MM.1S (cell line): Measurements from ENCODE around the gene MEGF10.
A peak's percentile ranks its signal among the peaks of the same experiment; 100 is the strongest.

Experiments used
- DNase-seq: peaks from one replicate; pipeline ENCODE4 v3.0.0-alpha.2; 2015
- H2AFZ ChIP-seq: fragments of 300-600 bp; sonication (generic); 2 replicates; pipeline ENCODE4 v1.6.0; 2016; ENCODE audit warnings: antibody characterized with exemption, low read length
- H3F3A ChIP-seq: fragments of 300-600 bp; sonication (generic); 2 replicates; pipeline ENCODE4 v1.6.1; 2016; ENCODE audit warnings: mild to moderate bottlenecking, antibody characterized with exemption, low read length, moderate library complexity, mixed read lengths; ENCODE audit not compliant: insufficient read depth
- H3K27ac ChIP-seq: fragments of 300-600 bp; sonication (generic); 2 replicates; pipeline ENCODE4 v1.5.1; 2016; ENCODE audit warnings: mild to moderate bottlenecking, low read length
- H3K27me3 ChIP-seq: fragments of 300-600 bp; sonication (generic); replicated peaks from 2 replicates; pipeline ENCODE4 v1.6.0; 2016; ENCODE audit warnings: low read length; ENCODE audit not compliant: insufficient read depth
- H3K36me3 ChIP-seq: fragments of 300-600 bp; sonication (generic); replicated peaks from 2 replicates; pipeline ENCODE4 v1.6.1; 2016; ENCODE audit warnings: mild to moderate bottlenecking, low read length, mixed read lengths; ENCODE audit not compliant: insufficient read depth
- H3K4me1 ChIP-seq: fragments of 300-600 bp; sonication (generic); 2 replicates; pipeline ENCODE4 v1.6.1; 2016; ENCODE audit warnings: low read length, mixed read lengths
- H3K4me2 ChIP-seq: fragments of 300-600 bp; sonication (generic); 2 replicates; pipeline ENCODE4 v1.6.0; 2016; ENCODE audit warnings: low read depth, low read length
- H3K4me3 ChIP-seq: fragments of 300-600 bp; sonication (generic); 2 replicates; pipeline ENCODE4 v1.5.1; 2016; ENCODE audit warnings: low read length, mixed read lengths
- H3K79me2 ChIP-seq: fragments of 300-600 bp; sonication (generic); 2 replicates; pipeline ENCODE4 v1.6.1; 2016; ENCODE audit warnings: mixed run types, low read length, mixed read lengths
- H3K9ac ChIP-seq: fragments of 300-600 bp; sonication (generic); 2 replicates; pipeline ENCODE4 v1.6.1; 2016; ENCODE audit warnings: low read length, mixed read lengths
- H3K9me2 ChIP-seq: fragments of 300-600 bp; sonication (generic); replicated peaks from 2 replicates; pipeline ENCODE4 v1.6.1; 2016; ENCODE audit warnings: mild to moderate bottlenecking, low read length, mixed read lengths; ENCODE audit not compliant: insufficient read depth
- H3K9me3 ChIP-seq: fragments of 300-600 bp; sonication (generic); replicated peaks from 2 replicates; pipeline ENCODE4 v1.6.1; 2016; ENCODE audit warnings: mild to moderate bottlenecking, low read length, mixed read lengths; ENCODE audit not compliant: insufficient read depth
- H4K20me1 ChIP-seq: fragments of 300-600 bp; sonication (generic); 2 replicates; pipeline ENCODE4 v1.6.1; 2016; ENCODE audit warnings: mild to moderate bottlenecking, low read length, moderate library complexity, mixed read lengths; ENCODE audit not compliant: insufficient read depth
- CTCF ChIP-seq: fragments of 300-600 bp; sonication (generic); IDR thresholded peaks from 2 replicates; pipeline ENCODE4 v1.5.1; 2016; ENCODE audit warnings: antibody characterized with exemption, low read length, mixed read lengths
- EZH2 ChIP-seq: fragments of 300-600 bp; sonication (generic); optimal IDR thresholded peaks from 2 replicates; pipeline ENCODE3; 2017; ENCODE audit warnings: low read depth, mild to moderate bottlenecking, antibody characterized with exemption, low read length, mixed read lengths
- EZH2phosphoT487 ChIP-seq: fragments of 300-600 bp; sonication (generic); IDR thresholded peaks from 2 replicates; pipeline ENCODE4 v1.6.1; 2018; ENCODE audit warnings: antibody characterized with exemption, low read length

The MEGF10 gene

GRCh38 chr5:127406326-127407121 lies 115.9 kb downstream of the MEGF10 start:
- no peak overlapping the region for H3K9ac ChIP-seq
- no peaks in the 10 kb centered on the region for H3K79me2 ChIP-seq
- H3K9me3 ChIP-seq, result no peaks in the 10 kb centered on the region
- H3K27me3 ChIP-seq, result no peaks in the 10 kb centered on the region
- no peak overlapping the region for H3K4me2 ChIP-seq
- H3K36me3 ChIP-seq, result no peaks in the 10 kb centered on the region
- no peak overlapping the region for H2AFZ ChIP-seq
- DNase-seq, result no peak
- H3K27ac ChIP-seq, result no peak overlapping the region
- no peak for TF ChIP-seq CTCF
- TF ChIP-seq EZH2phosphoT487, result no peak
- TF ChIP-seq EZH2, result no peak
- H4K20me1 ChIP-seq, result no peaks in the 10 kb centered on the region
- H3K4me3 ChIP-seq, result no peak overlapping the region
- no peaks in the 10 kb centered on the region for H3K9me2 ChIP-seq
- H3F3A ChIP-seq, result 0 out of 2 replicates have a peak, but pooled peaks cover 4% of the 10 kb centered on the region
- peaks cover 24% of the 10 kb centered on the region for H3K4me1 ChIP-seq

GRCh38 chr5:127409246-127409917 lies 118.8 kb downstream of the MEGF10 start:
- H3K9ac ChIP-seq, result no peak overlapping the region
- H3K27me3 ChIP-seq, result no peaks in the 10 kb centered on the region
- H3F3A ChIP-seq, result 0 out of 2 replicates have a peak, but pooled peaks cover 4% of the 10 kb centered on the region
- H3K4me1 ChIP-seq, result peaks cover 23% of the 10 kb centered on the region
- no peaks in the 10 kb centered on the region for H3K9me2 ChIP-seq
- H3K4me3 ChIP-seq, result no peak overlapping the region
- TF ChIP-seq EZH2phosphoT487, result no peak
- TF ChIP-seq EZH2, result no peak
- TF ChIP-seq CTCF, result no peak
- 0 out of 2 replicates have a peak overlapping the region, but pooled peaks have one; percentile 1 for H2AFZ ChIP-seq
- no peaks in the 10 kb centered on the region for H3K36me3 ChIP-seq
- H3K4me2 ChIP-seq, result peak overlapping the region; percentile 31; the same call in 1 of the 2 replicates
- H3K79me2 ChIP-seq, result no peaks in the 10 kb centered on the region
- no peaks in the 10 kb centered on the region for H3K9me3 ChIP-seq
- H3K27ac ChIP-seq, result no peak overlapping the region
- no peak for DNase-seq
- no peaks in the 10 kb centered on the region for H4K20me1 ChIP-seq

GRCh38 chr5:127409921-127410675 lies 119.5 kb downstream of the MEGF10 start:
- Histone ChIP-seq H3K27me3 (no peaks in the 10 kb centered on the region), H3K4me2 (peak overlapping the region; percentile 31; the same call in 1 of the 2 replicates), H3K9ac (no peak overlapping the region), H3K36me3 (no peaks in the 10 kb centered on the region), H3K9me2 (no peaks in the 10 kb centered on the region), H3K79me2 (no peaks in the 10 kb centered on the region), H4K20me1 (no peaks in the 10 kb centered on the region), H3K4me1 (peaks cover 23% of the 10 kb centered on the region), H3F3A (0 out of 2 replicates have a peak, but pooled peaks cover 4% of the 10 kb centered on the region), H3K9me3 (no peaks in the 10 kb centered on the region), H2AFZ (0 out of 2 replicates have a peak overlapping the region, but pooled peaks have one; percentile 1), H3K4me3 (no peak overlapping the region), H3K27ac (no peak overlapping the region)
- TF ChIP-seq EZH2 (no peak), CTCF (no peak), EZH2phosphoT487 (no peak)
- no peak for DNase-seq
